Activated CD4-positive, alpha-beta T cell treated with anti-CD3 and anti-CD28 coated beads, Interleukin-2, amount 10 ng/mL, durations not matched to agents 7 days and 5 days (primary cell): ENCODE measurements around the gene NF2. TPM values are rescaled to one million over a fixed set of nuclear protein-coding genes. Genes with fewer than 3 reads are reported as not detected.
"Not testable (repeated sequence)": the region's sequence is repeated elsewhere in the genome, so short reads cannot be mapped to it uniquely, and the experiment has no call there.

Experiments
- CTCF ChIA-PET: fragments of 350-600 bp; sonication (Branson Sonifier 250); formaldehyde crosslinking; loops from one replicate; lab custom pipeline; 2021; ENCODE audit warnings: antibody characterized with exemption; lab: Charles Lee
- POLR2A ChIA-PET: fragments of 350-600 bp; sonication (Branson Sonifier 250); formaldehyde crosslinking; loops from one replicate; lab custom pipeline; 2021; ENCODE audit warnings: antibody characterized with exemption; lab: Charles Lee
- DNase-seq: peaks from one replicate; pipeline ENCODE4 v3.0.0-alpha.2; 2020
- H3K27ac Mint-ChIP-seq: one replicate; pipeline ENCODE4 v1.8.0; 2021; ENCODE audit warnings: mild to moderate bottlenecking, moderate library complexity, mixed read lengths
- H3K27me3 Mint-ChIP-seq: one replicate; pipeline ENCODE4 v1.8.0; 2021; ENCODE audit warnings: mixed read lengths
- H3K36me3 Mint-ChIP-seq: one replicate; pipeline ENCODE4 v1.8.0; 2021; ENCODE audit warnings: low read depth, mixed read lengths
- H3K4me1 Mint-ChIP-seq: one replicate; pipeline ENCODE4 v1.8.0; 2021; ENCODE audit warnings: mixed read lengths
- H3K4me3 Mint-ChIP-seq: one replicate; pipeline ENCODE4 v1.8.0; 2021; ENCODE audit warnings: mild to moderate bottlenecking, moderate library complexity, mixed read lengths
- H3K9me3 Mint-ChIP-seq: one replicate; pipeline ENCODE4 v1.8.0; 2021; ENCODE audit warnings: mixed read lengths
- total RNA-seq, 2 experiments: library from RNA; stranded (reverse); gene quantifications; one replicate each; pipeline ENCODE4 v1.2.3, GENCODE V29; 2021

Gene NF2
- total RNA-seq, 2 experiments from 2014 or later = 56.7 to 57.2 TPM

DNA sequence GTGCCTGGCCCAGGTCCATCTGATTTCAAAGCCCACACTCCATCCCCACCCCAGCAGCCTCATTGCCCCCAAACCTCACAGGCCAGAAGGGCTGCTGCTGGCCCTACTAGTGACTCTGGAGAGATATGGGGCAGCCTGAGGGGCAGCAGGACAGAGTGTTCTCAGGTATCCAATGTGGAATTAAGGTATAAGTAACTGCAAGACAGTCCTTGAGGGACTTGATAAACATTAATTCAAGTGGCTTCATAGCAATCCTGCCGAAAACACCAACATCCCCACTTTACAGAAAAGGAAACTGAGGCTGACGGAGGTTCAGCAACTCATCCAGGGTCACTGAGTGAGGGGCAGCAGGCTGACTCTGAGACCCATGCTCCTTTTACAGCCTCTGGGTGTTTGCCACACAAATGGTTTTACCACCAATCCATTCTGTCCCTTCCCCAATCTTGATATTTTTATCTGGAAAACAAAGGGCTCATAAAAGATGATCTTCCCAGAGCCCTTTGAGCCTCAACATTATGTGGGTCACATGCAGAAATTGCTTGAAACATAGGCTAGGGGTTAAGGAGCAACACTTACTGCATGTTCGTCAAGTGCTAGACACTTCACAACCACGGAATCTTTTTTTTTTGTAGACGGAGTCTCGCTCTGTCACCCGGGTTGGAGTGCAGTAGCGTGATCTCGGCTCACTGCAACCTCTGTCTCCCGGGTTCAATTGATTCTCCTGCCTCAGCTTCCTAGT, 24.8 kb upstream of the NF2 start:
- ChIA-PET POLR2A (no interaction called here), CTCF (interaction anchor here (1.1 kb wide), 1 partner anchor 8 kb away, joined by 5 read pairs; no protein-coding TSS in a partner anchor)
- peaks cover 27% of the 10 kb centered on the region for H3K4me1 Mint-ChIP-seq
- no peak overlapping the region for H3K27ac Mint-ChIP-seq
- H3K27me3 Mint-ChIP-seq = no peaks in the 10 kb centered on the region
- DNase-seq = no peak
- H3K4me3 Mint-ChIP-seq = no peak overlapping the region
- H3K36me3 Mint-ChIP-seq = no peaks in the 10 kb centered on the region
- no peaks in the 10 kb centered on the region for H3K9me3 Mint-ChIP-seq

GRCh38 chr22:29580200-29580810, 23.1 kb upstream of the NF2 start:
- ChIA-PET CTCF (interaction anchor here (1.1 kb wide), 1 partner anchor 10 kb away, joined by 5 read pairs; no protein-coding TSS in a partner anchor), POLR2A (no interaction called here)
- Mint-ChIP-seq H3K27ac (peak overlapping the region; percentile 95), H3K4me1 (peaks cover 27% of the 10 kb centered on the region), H3K27me3 (peaks cover 2% of the 10 kb centered on the region), H3K4me3 (peak overlapping the region; percentile 94), H3K9me3 (no peaks in the 10 kb centered on the region), H3K36me3 (no peaks in the 10 kb centered on the region)
- DNase-seq = no peak

DNA sequence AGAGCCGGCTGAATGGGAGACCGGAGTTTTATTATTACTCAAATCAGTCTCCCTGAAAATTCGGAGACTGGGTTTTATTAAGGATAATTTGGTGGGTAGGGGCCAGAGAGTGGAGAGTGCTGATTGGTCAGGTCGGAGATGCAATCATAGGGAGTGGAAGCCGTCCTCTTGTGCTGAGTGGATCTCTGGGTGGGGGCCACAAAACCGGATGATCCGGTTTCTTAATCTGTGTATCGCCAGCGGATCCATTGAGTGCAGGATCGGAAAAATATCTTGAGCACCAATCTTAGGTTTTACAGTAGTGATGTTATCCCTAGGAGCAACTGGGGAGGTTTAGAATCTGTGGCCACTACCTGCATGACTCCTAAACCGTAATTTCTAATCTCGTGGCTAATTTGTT, 21.6 kb upstream of the NF2 start:
- H3K27me3 Mint-ChIP-seq = peaks cover 2% of the 10 kb centered on the region
- H3K9me3 Mint-ChIP-seq = no peaks in the 10 kb centered on the region
- POLR2A ChIA-PET = no interaction called here
- CTCF ChIA-PET = no interaction called here
- no peaks in the 10 kb centered on the region for H3K36me3 Mint-ChIP-seq
- H3K4me3 Mint-ChIP-seq = peak overlapping the region; percentile 94
- no peak for DNase-seq
- H3K27ac Mint-ChIP-seq = peak overlapping the region; percentile 95
- peaks cover 27% of the 10 kb centered on the region for H3K4me1 Mint-ChIP-seq

DNA sequence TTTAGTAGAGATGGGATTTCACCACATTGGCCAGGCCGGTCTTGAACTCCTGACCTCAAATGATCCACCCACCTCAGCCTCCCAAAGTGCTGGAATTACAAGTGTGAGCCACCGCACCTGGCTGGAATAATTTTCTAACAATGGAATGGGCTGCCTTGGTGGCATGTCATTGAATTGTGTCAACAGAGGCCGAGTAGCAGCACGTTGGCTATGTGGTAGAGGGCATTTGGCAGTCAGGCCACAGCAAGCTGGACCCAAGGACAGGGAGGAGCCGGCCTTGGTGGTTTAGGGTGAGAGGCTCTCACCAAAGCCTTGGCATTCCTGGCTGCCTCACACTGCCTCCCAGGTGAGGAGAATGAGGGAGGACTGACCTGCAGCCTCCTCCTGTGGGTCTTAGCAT, 18.5 kb upstream of the NF2 start:
- Mint-ChIP-seq H3K27me3 (peaks cover 2% of the 10 kb centered on the region), H3K36me3 (no peaks in the 10 kb centered on the region), H3K4me1 (peaks cover 25% of the 10 kb centered on the region), H3K9me3 (no peaks in the 10 kb centered on the region), H3K4me3 (no peak overlapping the region), H3K27ac (no peak overlapping the region)
- DNase-seq = no peak
- POLR2A ChIA-PET = no interaction called here
- CTCF ChIA-PET = no interaction called here

- Mint-ChIP-seq H3K4me1 (peaks cover 25% of the 10 kb centered on the region), H3K27ac (peak overlapping the region; percentile 21)
- H3K9me3 Mint-ChIP-seq, H3K36me3 Mint-ChIP-seq, POLR2A ChIA-PET, H3K27me3 Mint-ChIP-seq, CTCF ChIA-PET, H3K4me3 Mint-ChIP-seq, DNase-seq: not testable (repeated sequence)
Observed at GRCh38 chr22:29586193-29586705, 17.2 kb upstream of the NF2 start.

GRCh38 chr22:29587938-29588699, 15.3 kb upstream of the NF2 start:
- H3K36me3 Mint-ChIP-seq = no peaks in the 10 kb centered on the region
- H3K27me3 Mint-ChIP-seq = peaks cover 2% of the 10 kb centered on the region
- H3K27ac Mint-ChIP-seq = no peak overlapping the region
- POLR2A ChIA-PET = no interaction called here
- DNase-seq = no peak
- H3K4me3 Mint-ChIP-seq = no peak overlapping the region
- CTCF ChIA-PET = interaction anchor here (0.7 to 1.9 kb wide), 5 partner anchors 16 to 500 kb away, joined by 3 to 6 read pairs (median 4); partner anchors contain the start of gene AP1B1
- no peaks in the 10 kb centered on the region for H3K9me3 Mint-ChIP-seq
- H3K4me1 Mint-ChIP-seq = peaks cover 12% of the 10 kb centered on the region

DNA sequence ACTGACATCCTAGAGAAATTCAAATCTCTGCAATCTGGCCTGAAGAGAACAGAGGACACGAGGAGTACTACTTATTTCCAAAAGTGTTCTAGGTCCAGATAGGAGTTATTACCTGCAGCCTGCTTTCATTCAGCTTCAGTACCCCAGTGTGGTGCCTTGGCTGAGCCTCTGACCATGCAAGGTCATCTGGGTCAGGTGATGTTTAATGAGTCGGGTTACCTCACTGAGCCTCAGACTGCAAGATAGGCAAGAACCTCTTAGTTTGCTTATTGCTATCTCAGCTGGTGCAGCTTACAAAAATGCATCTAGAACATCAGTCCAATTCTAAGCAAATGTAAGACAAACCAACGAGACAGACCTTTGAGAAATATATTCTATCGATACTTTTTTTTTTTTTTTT, 9.5 kb upstream of the NF2 start:
- no peaks in the 10 kb centered on the region for H3K27me3 Mint-ChIP-seq
- no peak overlapping the region for H3K27ac Mint-ChIP-seq
- DNase-seq = no peak
- POLR2A ChIA-PET = no interaction called here
- H3K9me3 Mint-ChIP-seq = no peaks in the 10 kb centered on the region
- peaks cover 13% of the 10 kb centered on the region for H3K4me1 Mint-ChIP-seq
- CTCF ChIA-PET = interaction anchor here (0.7 to 1.6 kb wide), 4 partner anchors 10 to 178 kb away, joined by 3 to 4 read pairs (median 3); no protein-coding TSS in a partner anchor
- no peaks in the 10 kb centered on the region for H3K36me3 Mint-ChIP-seq
- H3K4me3 Mint-ChIP-seq = no peak overlapping the region

DNA sequence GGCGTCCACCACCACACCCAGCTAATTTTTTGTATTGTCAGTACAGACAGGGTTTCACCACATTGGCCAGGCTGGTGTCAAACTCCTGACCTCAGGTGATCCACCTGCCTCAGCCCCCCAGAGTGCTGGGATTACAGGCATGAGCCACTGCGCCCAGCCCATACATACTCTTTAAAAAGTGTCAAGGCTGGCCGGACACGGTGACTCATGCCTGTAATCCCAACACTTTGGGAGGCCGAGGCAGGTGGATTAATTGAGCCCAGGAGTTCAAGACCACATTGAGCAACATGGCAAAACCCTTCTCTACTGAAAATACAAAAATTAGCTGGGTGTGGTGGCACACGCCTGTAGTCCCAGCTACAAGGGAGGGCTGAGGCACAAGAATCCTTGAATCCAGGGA, 9.0 kb upstream of the NF2 start:
- H3K27me3 Mint-ChIP-seq, DNase-seq, H3K9me3 Mint-ChIP-seq, H3K27ac Mint-ChIP-seq, H3K4me3 Mint-ChIP-seq, H3K36me3 Mint-ChIP-seq, POLR2A ChIA-PET: not testable (repeated sequence)
- CTCF ChIA-PET = interaction anchor here (0.7 to 1.5 kb wide), 3 partner anchors 11 to 495 kb away, joined by 3 to 5 read pairs (median 3); no protein-coding TSS in a partner anchor
- peaks cover 13% of the 10 kb centered on the region for H3K4me1 Mint-ChIP-seq

DNA sequence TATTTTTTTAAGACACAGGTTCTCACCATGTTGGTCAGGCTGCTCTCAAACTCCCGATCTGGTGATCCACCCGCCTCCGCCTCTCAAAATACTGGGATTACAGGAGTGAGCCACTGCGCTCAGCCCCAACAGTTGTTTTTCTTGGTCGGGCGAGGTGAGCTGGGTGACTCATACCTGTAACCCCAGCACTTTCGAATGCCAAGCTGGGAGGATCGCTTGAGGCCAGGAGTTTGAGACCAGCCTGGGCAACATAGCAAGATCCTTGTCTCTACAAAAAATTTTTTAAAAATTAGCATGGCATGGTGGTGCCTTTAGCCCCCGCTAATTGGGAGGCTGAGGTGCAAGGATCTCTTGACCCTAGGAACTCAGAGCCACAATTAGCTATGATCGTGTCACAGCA, 7.0 kb upstream of the NF2 start:
- H3K36me3 Mint-ChIP-seq = no peaks in the 10 kb centered on the region
- H3K4me1 Mint-ChIP-seq = peaks cover 3% of the 10 kb centered on the region
- POLR2A ChIA-PET = no interaction called here
- DNase-seq = no peak
- no peaks in the 10 kb centered on the region for H3K27me3 Mint-ChIP-seq
- no peaks in the 10 kb centered on the region for H3K9me3 Mint-ChIP-seq
- H3K27ac Mint-ChIP-seq = no peak overlapping the region
- no peak overlapping the region for H3K4me3 Mint-ChIP-seq
- CTCF ChIA-PET = interaction anchor here (0.5 to 0.9 kb wide), 3 partner anchors 13 to 287 kb away, joined by 3 to 5 read pairs (median 3); no protein-coding TSS in a partner anchor

GRCh38 chr22:29597871-29598683, 5.4 kb upstream of the NF2 start:
- POLR2A ChIA-PET = interaction anchor here (0.7 kb wide), 1 partner anchor 325 kb away, joined by 3 read pairs; no protein-coding TSS in a partner anchor
- DNase-seq, H3K27me3 Mint-ChIP-seq, H3K36me3 Mint-ChIP-seq, H3K9me3 Mint-ChIP-seq, H3K4me1 Mint-ChIP-seq, H3K4me3 Mint-ChIP-seq, H3K27ac Mint-ChIP-seq: not testable (repeated sequence)
- CTCF ChIA-PET = interaction anchor here (0.5 to 1.1 kb wide), 2 partner anchors 9 to 44 kb away, joined by 3 to 4 read pairs; no protein-coding TSS in a partner anchor

DNA sequence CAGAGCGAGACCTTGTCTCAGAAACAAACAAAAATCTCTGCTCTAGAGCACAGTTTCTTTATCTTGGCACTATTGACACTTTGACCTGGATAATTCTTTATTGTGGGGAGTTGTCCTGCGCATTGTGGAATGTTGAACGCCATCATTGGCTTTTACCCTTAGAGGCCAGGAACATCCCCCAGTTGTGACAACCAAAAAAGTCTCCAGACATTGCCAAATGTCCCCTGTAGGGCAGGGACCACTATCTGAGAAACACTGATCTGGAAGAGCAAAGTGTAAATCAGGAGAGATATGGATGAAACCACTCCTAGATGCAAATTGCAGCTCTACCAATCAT, 4.8 kb upstream of the NF2 start:
- H3K27me3 Mint-ChIP-seq = no peaks in the 10 kb centered on the region
- ChIA-PET CTCF (no interaction called here), POLR2A (no interaction called here)
- DNase-seq = no peak
- H3K4me1 Mint-ChIP-seq = peaks cover 8% of the 10 kb centered on the region
- H3K9me3 Mint-ChIP-seq = no peaks in the 10 kb centered on the region
- no peak overlapping the region for H3K27ac Mint-ChIP-seq
- H3K36me3 Mint-ChIP-seq = no peaks in the 10 kb centered on the region
- H3K4me3 Mint-ChIP-seq = no peak overlapping the region

- no peak for DNase-seq
- Mint-ChIP-seq H3K27ac (peak overlapping the region; percentile 95), H3K36me3 (peaks cover 20% of the 10 kb centered on the region), H3K4me3 (peak overlapping the region; percentile 95), H3K4me1 (peaks cover 34% of the 10 kb centered on the region), H3K27me3 (no peaks in the 10 kb centered on the region), H3K9me3 (no peaks in the 10 kb centered on the region)
- ChIA-PET POLR2A (interaction anchor here (0.6 to 0.7 kb wide), 3 partner anchors 32 to 671 kb away, joined by 3 read pairs; no protein-coding TSS in a partner anchor), CTCF (interaction anchor here (1.1 to 3.1 kb wide), 7 partner anchors 11 to 50 kb away, joined by 3 to 11 read pairs (median 5); partner anchors contain the start of gene THOC5)
Observed at GRCh38 chr22:29604076-29604360, 585 bp downstream of the NF2 start.
